ENCODE measurements around the gene AP1AR. TPM values are rescaled to one million over a fixed set of nuclear protein-coding genes. Genes with fewer than 3 reads are reported as not detected.

The AP1AR gene
- total RNA-seq, 2 donors from 2014 or later: 20.0 to 21.0 TPM

DNA sequence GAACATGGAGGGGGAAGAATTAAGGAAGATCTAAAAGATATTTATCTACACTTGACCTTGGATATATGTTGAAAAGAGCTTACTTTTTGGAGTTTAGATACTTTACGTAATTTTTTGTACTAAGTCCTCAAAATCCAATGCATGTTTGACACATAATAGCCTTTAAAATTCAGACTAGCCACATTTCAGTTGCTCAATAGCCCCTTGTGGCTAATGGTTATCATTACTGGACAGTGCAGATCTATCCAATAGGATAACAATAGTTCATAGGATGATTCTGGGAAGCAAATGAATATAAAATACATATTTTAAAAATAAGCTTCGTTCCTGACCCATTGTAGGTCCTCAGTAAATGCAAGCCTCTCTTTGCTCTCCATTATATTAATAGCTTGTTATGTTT lies 13.8 kb downstream of the AP1AR start:
- H3K9me3 Mint-ChIP-seq: no peaks in the 10 kb centered on the region
- H3K27ac Mint-ChIP-seq: no peak overlapping the region
- no peak overlapping the region for H3K4me3 Mint-ChIP-seq
- ATAC-seq (no peak), DNase-seq (ENCODE audit: low spot score) (no peak)
- peaks cover 0 to 7% of the 10 kb centered on the region in 2 donors for H3K4me1 Mint-ChIP-seq (ENCODE audit: low read depth in 2 of 2)
- no peaks in the 10 kb centered on the region for H3K27me3 Mint-ChIP-seq
- peaks cover 4% of the 10 kb centered on the region for H3K36me3 Mint-ChIP-seq

DNA sequence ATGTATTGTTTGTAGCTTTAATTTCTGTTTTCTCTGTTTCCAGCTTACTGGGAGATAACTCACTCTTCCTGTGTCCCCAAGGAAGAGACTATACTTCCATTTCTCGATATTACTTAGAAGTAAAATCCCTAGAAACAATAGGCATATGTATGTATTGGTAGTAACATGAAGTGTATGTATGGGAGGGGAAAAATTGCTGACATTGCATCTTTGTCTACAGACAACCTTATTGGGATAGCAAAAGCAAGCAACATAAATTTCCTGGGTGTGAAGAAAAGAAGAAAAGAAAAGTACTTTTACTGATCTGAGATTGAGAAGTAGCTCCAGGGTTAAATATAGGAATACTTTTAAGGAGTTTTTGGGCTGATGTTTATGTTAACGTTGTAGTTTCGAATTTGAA lies 15.4 kb downstream of the AP1AR start:
- H3K36me3 Mint-ChIP-seq: peaks cover 4% of the 10 kb centered on the region
- H3K4me3 Mint-ChIP-seq: no peak overlapping the region
- peaks cover 7 to 10% of the 10 kb centered on the region in 2 donors for H3K4me1 Mint-ChIP-seq (ENCODE audit: low read depth in 2 of 2)
- DNase-seq (ENCODE audit: low spot score) (no peak), ATAC-seq (no peak)
- no peaks in the 10 kb centered on the region for H3K9me3 Mint-ChIP-seq
- no peaks in the 10 kb centered on the region for H3K27me3 Mint-ChIP-seq
- no peak overlapping the region for H3K27ac Mint-ChIP-seq

DNA sequence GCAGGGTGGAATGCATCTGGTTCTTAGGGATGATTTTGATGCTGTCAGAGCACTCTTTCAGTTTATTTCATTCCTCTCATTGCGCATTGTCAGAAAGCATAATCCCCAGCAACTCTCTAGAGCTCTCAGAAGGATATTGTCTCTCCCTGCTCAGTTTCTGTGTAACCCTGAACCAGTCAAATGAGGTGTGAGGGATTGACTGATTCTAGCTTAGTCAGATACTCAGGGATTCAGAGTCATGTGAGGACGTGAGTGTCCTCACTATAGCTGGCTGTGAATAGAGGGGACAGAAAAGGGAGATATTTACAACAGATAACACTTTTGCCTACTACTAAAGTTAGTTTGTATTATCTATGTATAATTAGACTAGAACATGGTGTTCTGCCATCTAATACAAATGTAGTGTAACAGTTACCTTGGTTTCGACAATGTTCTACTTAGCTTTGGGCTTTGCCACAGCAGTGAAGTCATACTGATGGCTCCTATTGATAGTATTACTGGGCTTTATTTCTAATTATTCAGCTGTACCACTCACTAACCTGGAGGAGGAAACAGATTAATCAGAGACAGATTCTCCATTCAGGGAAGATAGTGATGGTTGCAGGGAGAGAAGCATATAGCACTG lies 19.5 kb downstream of the AP1AR start:
- H3K27me3 Mint-ChIP-seq: no peaks in the 10 kb centered on the region

GRCh38 chr4:112252234-112252633 lies 20.6 kb downstream of the AP1AR start:
- ATAC-seq (no peak), DNase-seq (ENCODE audit: low spot score) (no peak)
- no peaks in the 10 kb centered on the region for H3K9me3 Mint-ChIP-seq
- H3K4me3 Mint-ChIP-seq: no peak overlapping the region
- H3K27me3 Mint-ChIP-seq: no peaks in the 10 kb centered on the region
- H3K27ac Mint-ChIP-seq: peak overlapping the region in 1 of 2 donors; percentile 43
- no peaks in the 10 kb centered on the region for H3K36me3 Mint-ChIP-seq
- H3K4me1 Mint-ChIP-seq (ENCODE audit: low read depth in 2 of 2): peaks cover 8 to 15% of the 10 kb centered on the region in 2 donors

More for the DNA sequence above, 19.5 kb downstream of the AP1AR start:
- Mint-ChIP-seq H3K27ac (no peak overlapping the region), H3K36me3 (no peaks in the 10 kb centered on the region), H3K4me3 (no peak overlapping the region), H3K4me1 (ENCODE audit: low read depth in 2 of 2) (peaks cover 11 to 15% of the 10 kb centered on the region in 2 donors), H3K9me3 (no peaks in the 10 kb centered on the region)
- no peak for ATAC-seq
- no peak for DNase-seq (ENCODE audit: low spot score)

- Mint-ChIP-seq H3K27ac (peak overlapping the region in 1 of 2 donors; percentile 77), H3K36me3 (no peaks in the 10 kb centered on the region), H3K27me3 (no peaks in the 10 kb centered on the region), H3K9me3 (no peaks in the 10 kb centered on the region), H3K4me3 (no peak overlapping the region), H3K4me1 (ENCODE audit: low read depth in 2 of 2) (peaks cover 8 to 15% of the 10 kb centered on the region in 2 donors)
- ATAC-seq: peak in 1 of 2 donors; percentile 58
- DNase-seq (ENCODE audit: low spot score): no peak
These were observed 21.9 kb downstream of the AP1AR start for GRCh38 chr4:112253382-112254000.

GRCh38 chr4:112257098-112257497 lies 25.5 kb downstream of the AP1AR start:
- ATAC-seq: no peak
- no peaks in the 10 kb centered on the region for H3K9me3 Mint-ChIP-seq
- H3K4me3 Mint-ChIP-seq: no peak overlapping the region
- H3K36me3 Mint-ChIP-seq: no peaks in the 10 kb centered on the region
- no peak overlapping the region for H3K27ac Mint-ChIP-seq
- no peaks in the 10 kb centered on the region for H3K27me3 Mint-ChIP-seq
- peaks cover 5 to 7% of the 10 kb centered on the region in 2 donors for H3K4me1 Mint-ChIP-seq (ENCODE audit: low read depth in 2 of 2)
- DNase-seq (ENCODE audit: low spot score): no peak

GRCh38 chr4:112266823-112267222 lies 35.2 kb downstream of the AP1AR start:
- Mint-ChIP-seq H3K4me1 (ENCODE audit: low read depth in 2 of 2) (peaks cover 19 to 23% of the 10 kb centered on the region in 2 donors), H3K9me3 (peaks cover 3% of the 10 kb centered on the region), H3K27me3 (no peaks in the 10 kb centered on the region), H3K4me3 (no peak overlapping the region), H3K36me3 (peaks cover 5% of the 10 kb centered on the region), H3K27ac (peak overlapping the region; percentile 12 to 67)
- DNase-seq (ENCODE audit: low spot score) (no peak), ATAC-seq (no peak)

- no peaks in the 10 kb centered on the region for H3K27me3 Mint-ChIP-seq
- peak overlapping the region; percentile 51 for H3K4me3 Mint-ChIP-seq
- ATAC-seq (no peak), DNase-seq (ENCODE audit: low spot score) (no peak)
- peak overlapping the region; percentile 34 to 64 for H3K27ac Mint-ChIP-seq
- H3K36me3 Mint-ChIP-seq: peaks cover 7% of the 10 kb centered on the region
- peaks cover 30 to 38% of the 10 kb centered on the region in 2 donors for H3K4me1 Mint-ChIP-seq (ENCODE audit: low read depth in 2 of 2)
- H3K9me3 Mint-ChIP-seq: peaks cover 4% of the 10 kb centered on the region
These were observed 38.5 kb downstream of the AP1AR start for GRCh38 chr4:112270051-112270450.

DNA sequence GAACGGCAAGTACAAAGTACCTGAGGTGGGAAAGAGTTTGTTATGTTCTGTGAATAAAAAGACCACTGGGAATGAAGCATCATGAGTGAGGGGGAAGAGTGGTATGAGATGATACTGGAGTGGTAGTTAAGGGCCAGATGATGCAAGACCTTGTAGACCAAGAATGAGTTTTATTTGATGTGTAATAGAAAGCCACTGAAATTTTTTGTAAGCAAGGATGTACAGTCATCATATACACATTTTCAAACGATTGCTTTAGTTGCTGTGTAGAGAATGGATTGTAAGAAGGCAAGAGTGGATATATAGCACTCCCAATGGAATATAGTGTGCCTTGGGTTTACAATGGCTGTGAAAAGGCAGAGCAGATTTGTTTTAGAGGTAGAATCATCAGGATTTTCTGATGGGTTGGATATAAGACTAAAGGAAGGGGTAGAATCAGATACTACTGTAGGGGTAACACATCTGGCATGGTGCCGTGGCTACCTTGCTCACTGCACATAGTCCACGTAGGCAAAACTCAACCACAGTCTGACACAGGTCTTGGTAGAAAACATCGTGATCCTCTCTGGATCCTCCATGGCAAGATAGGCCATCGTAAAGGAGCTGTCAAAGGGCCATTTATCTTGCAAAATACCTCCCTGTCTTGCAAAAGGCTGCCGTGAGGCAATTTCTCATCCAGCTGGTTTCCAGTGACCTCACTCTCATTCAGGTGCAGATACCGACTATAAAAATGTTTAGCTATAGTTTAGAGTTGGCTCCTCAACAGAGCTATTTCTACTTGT lies 39.2 kb downstream of the AP1AR start:
- H3K4me1 Mint-ChIP-seq (ENCODE audit: low read depth in 2 of 2): peaks cover 33 to 40% of the 10 kb centered on the region in 2 donors
- DNase-seq (ENCODE audit: low spot score): no peak
- peak overlapping the region; percentile 34 to 64 for H3K27ac Mint-ChIP-seq
- peak overlapping the region; percentile 51 for H3K4me3 Mint-ChIP-seq
- peak; percentile 67 to 72 for ATAC-seq
- H3K36me3 Mint-ChIP-seq: peaks cover 7% of the 10 kb centered on the region
- no peaks in the 10 kb centered on the region for H3K27me3 Mint-ChIP-seq
- H3K9me3 Mint-ChIP-seq: peaks cover 4% of the 10 kb centered on the region

- H3K4me1 Mint-ChIP-seq (ENCODE audit: low read depth in 2 of 2): peaks cover 38 to 47% of the 10 kb centered on the region in 2 donors
- DNase-seq (ENCODE audit: low spot score): no peak
- H3K27me3 Mint-ChIP-seq: no peaks in the 10 kb centered on the region
- H3K4me3 Mint-ChIP-seq: peak overlapping the region; percentile 27
- peak overlapping the region; percentile 34 to 64 for H3K27ac Mint-ChIP-seq
- peaks cover 15% of the 10 kb centered on the region for H3K36me3 Mint-ChIP-seq
- peaks cover 4% of the 10 kb centered on the region for H3K9me3 Mint-ChIP-seq
- no peak for ATAC-seq
These were observed 40.7 kb downstream of the AP1AR start for GRCh38 chr4:112272292-112272691.

GRCh38 chr4:112274959-112275358 lies 43.4 kb downstream of the AP1AR start:
- peaks cover 24% of the 10 kb centered on the region for H3K36me3 Mint-ChIP-seq
- H3K4me3 Mint-ChIP-seq: no peak overlapping the region
- H3K27ac Mint-ChIP-seq: no peak overlapping the region
- ATAC-seq (no peak), DNase-seq (ENCODE audit: low spot score) (no peak)
- peaks cover 52 to 56% of the 10 kb centered on the region in 2 donors for H3K4me1 Mint-ChIP-seq (ENCODE audit: low read depth in 2 of 2)
- H3K27me3 Mint-ChIP-seq: no peaks in the 10 kb centered on the region
- peaks cover 4% of the 10 kb centered on the region for H3K9me3 Mint-ChIP-seq

- ATAC-seq (no peak), DNase-seq (ENCODE audit: low spot score) (no peak)
- Mint-ChIP-seq H3K36me3 (peaks cover 24% of the 10 kb centered on the region), H3K4me1 (ENCODE audit: low read depth in 2 of 2) (peaks cover 48 to 53% of the 10 kb centered on the region in 2 donors), H3K27me3 (no peaks in the 10 kb centered on the region), H3K27ac (peak overlapping the region in 1 of 2 donors; percentile 40), H3K4me3 (no peak overlapping the region), H3K9me3 (peaks cover 4% of the 10 kb centered on the region)
These were observed 44.5 kb downstream of the AP1AR start for GRCh38 chr4:112276113-112276512.

DNA sequence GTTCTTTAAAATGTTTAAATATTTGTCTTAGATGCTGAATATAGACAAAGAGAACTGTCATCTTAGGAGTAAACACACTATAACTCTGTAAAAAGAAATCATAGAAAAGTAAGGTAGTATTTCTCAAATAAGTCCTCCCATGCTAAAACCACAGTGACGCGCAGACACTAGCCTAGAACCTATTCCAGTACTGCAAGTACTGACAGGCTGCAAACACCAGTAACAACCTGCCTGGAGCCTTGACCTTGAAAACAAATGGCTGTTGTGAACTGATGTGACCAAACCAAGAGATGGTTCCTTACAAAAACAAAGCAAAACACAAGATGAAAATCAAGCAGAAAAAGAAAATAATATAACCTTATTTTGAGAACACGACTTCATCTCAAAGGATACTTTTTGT lies 45.6 kb downstream of the AP1AR start:
- Mint-ChIP-seq H3K4me1 (ENCODE audit: low read depth in 2 of 2) (peaks cover 48 to 55% of the 10 kb centered on the region in 2 donors), H3K4me3 (no peak overlapping the region), H3K36me3 (peaks cover 27% of the 10 kb centered on the region), H3K27me3 (no peaks in the 10 kb centered on the region), H3K9me3 (no peaks in the 10 kb centered on the region), H3K27ac (peak overlapping the region in 1 of 2 donors; percentile 23)
- ATAC-seq (no peak), DNase-seq (ENCODE audit: low spot score) (no peak)
